GM06990 (cell line): Measurements from ENCODE around the gene MTCH1.
"Not testable (repeated sequence)": the region's sequence is repeated elsewhere in the genome, so short reads cannot be mapped to it uniquely, and the experiment has no call there.

Source experiments
- DNase-seq: peaks from one replicate; pipeline ENCODE4 v3.0.0-alpha.2; 2011; ENCODE audit not compliant: insufficient read length; ENCODE audit errors: extremely low read depth
- H3K27me3 ChIP-seq: replicated peaks from 2 replicates; pipeline ENCODE4 v1.6.0; 2011; ENCODE audit warnings: low read length; ENCODE audit not compliant: control insufficient read depth, insufficient read depth
- H3K36me3 ChIP-seq: 2 replicates; pipeline ENCODE4 v1.5.1; 2011; ENCODE audit warnings: low read length; ENCODE audit not compliant: control insufficient read depth, insufficient read depth
- H3K4me3 ChIP-seq: replicated peaks from 2 replicates; pipeline ENCODE4 v1.5.1; 2011; ENCODE audit warnings: low read depth, mild to moderate bottlenecking, control low read depth, low read length
- TF ChIP-seq, protein P1 (sequence below): IDR thresholded peaks from 2 replicates; pipeline ENCODE4 v1.5.1; 2011; ENCODE audit warnings: low read length, control low read depth, mild to moderate bottlenecking, inconsistent platforms; ENCODE audit not compliant: insufficient read depth, poor library complexity, severe bottlenecking

The MTCH1 gene

DNA sequence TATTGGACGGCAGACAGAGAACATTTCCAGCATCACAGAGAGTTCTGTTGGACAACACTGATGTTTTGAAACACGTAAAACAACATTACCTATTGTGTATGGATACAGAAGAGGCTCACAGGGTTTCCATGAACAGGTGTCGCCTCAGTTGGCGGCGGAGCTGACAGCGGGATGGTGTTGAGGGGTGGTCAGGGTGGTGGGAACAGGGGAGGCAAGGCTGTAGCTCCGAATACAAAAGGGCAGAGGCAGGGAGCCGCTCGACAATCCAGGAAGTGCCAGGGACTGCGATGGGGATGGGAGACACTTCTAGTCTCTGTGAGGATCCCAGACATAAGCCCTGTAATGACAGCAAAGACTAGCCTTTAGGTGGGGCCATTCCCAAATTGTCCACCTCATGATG, 46.0 kb downstream of the MTCH1 start:
- TF ChIP-seq, protein P1, sequence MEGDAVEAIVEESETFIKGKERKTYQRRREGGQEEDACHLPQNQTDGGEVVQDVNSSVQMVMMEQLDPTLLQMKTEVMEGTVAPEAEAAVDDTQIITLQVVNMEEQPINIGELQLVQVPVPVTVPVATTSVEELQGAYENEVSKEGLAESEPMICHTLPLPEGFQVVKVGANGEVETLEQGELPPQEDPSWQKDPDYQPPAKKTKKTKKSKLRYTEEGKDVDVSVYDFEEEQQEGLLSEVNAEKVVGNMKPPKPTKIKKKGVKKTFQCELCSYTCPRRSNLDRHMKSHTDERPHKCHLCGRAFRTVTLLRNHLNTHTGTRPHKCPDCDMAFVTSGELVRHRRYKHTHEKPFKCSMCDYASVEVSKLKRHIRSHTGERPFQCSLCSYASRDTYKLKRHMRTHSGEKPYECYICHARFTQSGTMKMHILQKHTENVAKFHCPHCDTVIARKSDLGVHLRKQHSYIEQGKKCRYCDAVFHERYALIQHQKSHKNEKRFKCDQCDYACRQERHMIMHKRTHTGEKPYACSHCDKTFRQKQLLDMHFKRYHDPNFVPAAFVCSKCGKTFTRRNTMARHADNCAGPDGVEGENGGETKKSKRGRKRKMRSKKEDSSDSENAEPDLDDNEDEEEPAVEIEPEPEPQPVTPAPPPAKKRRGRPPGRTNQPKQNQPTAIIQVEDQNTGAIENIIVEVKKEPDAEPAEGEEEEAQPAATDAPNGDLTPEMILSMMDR, result no peak
- no peaks in the 10 kb centered on the region for H3K36me3 ChIP-seq
- H3K4me3 ChIP-seq, result no peak overlapping the region
- DNase-seq, result no peak
- H3K27me3 ChIP-seq, result no peaks in the 10 kb centered on the region; the same call in 1 of the 2 replicates

DNA sequence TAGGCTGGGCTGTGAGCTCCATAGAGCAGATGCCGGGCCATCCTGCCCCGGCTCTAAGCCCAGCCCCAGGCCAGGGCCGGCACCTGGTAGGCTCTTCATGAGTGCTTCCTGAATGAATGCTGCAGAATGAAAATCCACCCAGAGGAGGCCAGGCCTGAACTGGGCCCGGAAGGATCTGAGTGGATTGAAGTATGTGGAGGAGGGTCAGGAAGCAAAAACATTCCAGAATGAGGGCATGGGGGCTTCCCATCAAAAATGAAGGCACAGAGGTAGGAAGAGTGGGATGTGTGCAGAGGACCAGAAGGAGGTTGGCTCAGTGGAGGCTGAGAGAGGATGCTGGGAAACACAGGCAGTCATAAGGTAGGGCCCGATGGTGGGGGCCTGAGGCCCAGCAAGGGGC, 47.0 kb downstream of the MTCH1 start:
- not testable (repeated sequence) for H3K36me3 ChIP-seq, H3K27me3 ChIP-seq, H3K4me3 ChIP-seq, DNase-seq

DNA sequence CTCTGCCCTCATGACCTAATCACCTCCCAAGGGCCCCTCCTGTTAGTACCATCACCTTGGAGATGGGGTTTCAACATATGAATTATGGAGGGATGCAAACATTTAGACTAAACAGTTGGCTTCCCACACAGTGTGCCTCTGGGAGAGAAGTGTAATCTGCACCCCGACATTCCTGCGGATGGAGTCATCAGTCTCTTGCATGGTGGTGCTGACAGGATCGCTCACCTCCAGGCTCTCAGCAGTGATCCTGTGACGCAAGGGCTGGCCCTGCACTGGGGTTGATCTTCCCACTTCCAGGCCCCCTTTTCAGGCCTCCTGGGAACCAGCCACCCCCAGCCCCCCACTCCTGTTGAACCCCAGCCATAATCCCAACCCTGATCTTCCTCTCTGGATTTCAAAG, 47.5 kb downstream of the MTCH1 start:
- H3K27me3 ChIP-seq, result no peaks in the 10 kb centered on the region; the same call in 1 of the 2 replicates
- H3K4me3 ChIP-seq, result no peak overlapping the region
- no peaks in the 10 kb centered on the region for H3K36me3 ChIP-seq
- no peak for DNase-seq
- TF ChIP-seq, protein P1, result no peak

DNA sequence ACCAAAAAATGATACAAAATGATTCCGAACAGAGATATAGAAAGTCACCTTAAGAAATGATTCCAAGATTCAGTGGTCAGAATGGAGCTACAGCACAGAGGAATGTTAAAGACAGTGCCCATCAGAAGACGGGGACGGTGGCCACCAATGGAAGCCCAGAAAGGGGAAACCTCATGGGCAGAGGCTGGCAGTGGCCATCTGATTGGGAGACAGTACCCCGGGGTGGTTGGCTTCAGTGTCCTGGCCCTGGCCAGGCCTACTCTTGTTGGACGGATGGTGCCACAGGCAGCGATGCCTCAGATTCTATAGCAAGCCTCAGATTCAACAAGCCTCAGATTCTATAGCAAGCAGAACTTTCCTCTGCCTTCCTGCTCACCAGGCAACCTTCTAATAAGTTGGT, 48.1 kb downstream of the MTCH1 start:
- Histone ChIP-seq H3K36me3 (no peaks in the 10 kb centered on the region), H3K27me3 (no peaks in the 10 kb centered on the region; the same call in 1 of the 2 replicates), H3K4me3 (no peak overlapping the region)
- TF ChIP-seq, protein P1, result no peak
- DNase-seq, result no peak

DNA sequence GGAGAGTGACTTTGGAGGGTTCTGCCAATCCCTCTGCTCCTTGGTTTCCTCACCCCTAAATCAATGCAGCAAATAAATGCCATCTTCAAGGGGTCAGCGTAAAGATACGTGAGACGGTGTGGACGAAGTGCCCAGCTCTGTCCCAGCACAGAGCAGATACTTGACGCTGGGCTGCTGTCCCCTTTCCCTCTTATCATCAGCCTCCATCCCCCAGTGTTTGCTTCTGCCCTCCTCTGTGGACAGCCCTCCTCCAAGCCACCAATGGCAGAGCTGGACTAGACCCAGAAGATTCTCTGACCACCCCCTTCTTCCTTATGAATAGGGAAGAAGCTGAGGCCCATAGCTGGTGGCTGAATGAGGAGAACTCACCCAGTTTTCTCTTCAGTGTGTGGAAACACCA, 49.2 kb downstream of the MTCH1 start:
- Histone ChIP-seq H3K27me3 (no peaks in the 10 kb centered on the region; the same call in 1 of the 2 replicates), H3K4me3 (no peak overlapping the region), H3K36me3 (no peaks in the 10 kb centered on the region)
- TF ChIP-seq, protein P1, result no peak
- no peak for DNase-seq

DNA sequence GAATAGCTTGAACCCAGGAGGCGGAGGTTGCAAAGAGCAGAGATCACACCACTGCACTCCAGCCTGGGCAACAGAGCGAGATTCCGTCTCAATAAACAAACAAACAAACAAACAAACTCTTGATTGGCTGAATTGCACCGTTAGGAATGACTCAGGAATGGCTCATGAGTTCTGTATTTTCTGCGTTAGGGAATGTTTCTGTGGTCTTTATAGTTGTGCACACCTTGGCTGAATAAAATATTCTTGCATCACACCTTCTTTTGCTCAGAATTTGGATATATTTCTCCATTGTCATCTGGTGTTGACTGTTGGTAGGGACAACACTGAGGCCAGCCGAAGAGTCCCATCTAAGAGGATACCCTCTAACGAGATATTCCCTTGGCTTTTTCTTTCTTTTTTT, 51.1 kb downstream of the MTCH1 start:
- H3K36me3 ChIP-seq, result no peaks in the 10 kb centered on the region
- no peaks in the 10 kb centered on the region; the same call in 1 of the 2 replicates for H3K27me3 ChIP-seq
- no peak overlapping the region for H3K4me3 ChIP-seq
- TF ChIP-seq, protein P1, result no peak
- DNase-seq, result no peak
